ENCODE results near the gene BOLA3. TPM values are rescaled to one million over a fixed set of nuclear protein-coding genes. Genes with fewer than 3 reads are reported as not detected.

BOLA3 gene
- total and polyA plus RNA-seq, 2 donors (not counting 3 experiments of a cell fraction or from before 2014, with no cell fraction given), result 28.7 to 42.4 TPM

GRCh38 chr2:74110537-74110936 is 37.2 kb downstream of the BOLA3 start:
- intact Hi-C loops (cut with micrococcal nuclease) (no loop called here), dilution Hi-C loops (cut with MboI; ENCODE audit: extremely low pct_ligation_motif_present, low sequenced_read_pairs) (no loop called here)
- Histone ChIP-seq H3K9me3 (replicated peaks; ENCODE audit: control insufficient read depth, insufficient read depth, low read length) (no peaks in the 10 kb centered on the region), H3K27ac (ENCODE audit: insufficient read depth, low read depth, low read length) (no peak overlapping the region), H3K36me3 (ENCODE audit: control insufficient read depth in 2 of 2, extremely low read depth in 1 of 2, insufficient read depth in 2 of 2, low read length in 2 of 2) (no peaks in the 10 kb centered on the region), H3K9ac (replicated peaks; ENCODE audit: extremely low read depth, insufficient read depth, low read length) (no peak overlapping the region), H2AFZ (ENCODE audit: low read depth, low read length) (no peak overlapping the region), H3K4me1 (ENCODE audit: control insufficient read depth, extremely low read depth, insufficient read depth, low read length) (no peaks in the 10 kb centered on the region), H3K27me3 (ENCODE audit: control insufficient read depth in 2 of 2, insufficient read depth in 2 of 2, low read length in 2 of 2) (no peaks in the 10 kb centered on the region), H3K4me3 (replicated peaks in 1 of 3; ENCODE audit: insufficient read depth in 1 of 3, low read depth in 1 of 3, low read length in 3 of 3) (no peak overlapping the region), H3K9me1 (replicated peaks; ENCODE audit: control insufficient read depth, extremely low read depth, insufficient read depth, low read length) (no peaks in the 10 kb centered on the region), H3K4me2 (ENCODE audit: insufficient read depth, low read length) (no peak overlapping the region), H4K20me1 (replicated peaks; ENCODE audit: control insufficient read depth, extremely low read depth, insufficient read depth, low read length) (no peaks in the 10 kb centered on the region), H3K79me2 (ENCODE audit: control insufficient read depth, insufficient read depth, low read length) (no peaks in the 10 kb centered on the region)
- CTCF ChIA-PET, result interaction anchor here (1.5 kb wide), 1 partner anchor 225 kb away, joined by 3 read pairs; no protein-coding TSS in a partner anchor
- no TSS peak for BruUV-seq (replicated peaks)
- TF ChIP-seq POLR2A (IDR thresholded peaks at IDR 0.05; ENCODE audit: low read depth, low read length), result no peak
- TF ChIP-seq GATA2 (IDR thresholded peaks at IDR 0.05; ENCODE audit: insufficient read depth, insufficient read length, low read depth, low read length), result no peak
- TF ChIP-seq FOS (IDR thresholded peaks at IDR 0.05; ENCODE audit: borderline replicate concordance, insufficient read depth, low read length), result no peak
- TF ChIP-seq MYC (IDR thresholded peaks at IDR 0.05; ENCODE audit: low read depth, low read length), result no peak
- TF ChIP-seq CTCF (IDR thresholded peaks at IDR 0.05; ENCODE audit: extremely low read depth in 1 of 2, insufficient read depth in 1 of 2, low read depth in 1 of 2, low read length in 2 of 2), result no peak
- DNase-seq (ENCODE audit: low read depth, low spot score) (no peak), FAIRE-seq (no peak)
- POLR2A ChIA-PET, result no interaction called here

- FAIRE-seq (no peak), DNase-seq (ENCODE audit: low read depth, low spot score) (no peak)
- H3K27ac ChIP-seq (ENCODE audit: insufficient read depth, low read depth, low read length), result no peak overlapping the region
- no peak overlapping the region for H3K9ac ChIP-seq (replicated peaks; ENCODE audit: extremely low read depth, insufficient read depth, low read length)
- dilution Hi-C loops (cut with MboI; ENCODE audit: extremely low pct_ligation_motif_present, low sequenced_read_pairs) (no loop called here), intact Hi-C loops (cut with micrococcal nuclease) (loop anchor here (5.0 kb wide), 1 partner anchor 107 kb away; no protein-coding TSS in a partner anchor)
- no peak overlapping the region for H3K4me2 ChIP-seq (ENCODE audit: insufficient read depth, low read length)
- ChIA-PET POLR2A (no interaction called here), CTCF (interaction anchor here (1.5 kb wide), 1 partner anchor 226 kb away, joined by 3 read pairs; no protein-coding TSS in a partner anchor)
- no peaks in the 10 kb centered on the region for H3K9me1 ChIP-seq (replicated peaks; ENCODE audit: control insufficient read depth, extremely low read depth, insufficient read depth, low read length)
- H3K4me3 ChIP-seq (replicated peaks in 1 of 3; ENCODE audit: insufficient read depth in 1 of 3, low read depth in 1 of 3, low read length in 3 of 3), result no peak overlapping the region
- H3K36me3 ChIP-seq (ENCODE audit: control insufficient read depth in 2 of 2, extremely low read depth in 1 of 2, insufficient read depth in 2 of 2, low read length in 2 of 2), result no peaks in the 10 kb centered on the region
- no peaks in the 10 kb centered on the region for H3K27me3 ChIP-seq (ENCODE audit: control insufficient read depth in 2 of 2, insufficient read depth in 2 of 2, low read length in 2 of 2)
- no peaks in the 10 kb centered on the region for H3K9me3 ChIP-seq (replicated peaks; ENCODE audit: control insufficient read depth, insufficient read depth, low read length)
- TF ChIP-seq POLR2AphosphoS5 (IDR thresholded peaks at IDR 0.05; ENCODE audit: insufficient read depth, low read depth, low read length), result no peak
- no peak for TF ChIP-seq JUN (IDR thresholded peaks at IDR 0.05; ENCODE audit: borderline replicate concordance, insufficient read depth, insufficient read length, low read depth)
- no peak for TF ChIP-seq POLR2A (IDR thresholded peaks at IDR 0.05; ENCODE audit: low read depth, low read length)
- no peak for TF ChIP-seq MYC (IDR thresholded peaks at IDR 0.05; ENCODE audit: low read depth, low read length)
- TF ChIP-seq CTCF (IDR thresholded peaks at IDR 0.05; ENCODE audit: extremely low read depth in 1 of 2, insufficient read depth in 1 of 2, low read depth in 1 of 2, low read length in 2 of 2), result no peak
- no peak for TF ChIP-seq FOS (IDR thresholded peaks at IDR 0.05; ENCODE audit: borderline replicate concordance, insufficient read depth, low read length)
- TF ChIP-seq MAX (IDR thresholded peaks at IDR 0.05; ENCODE audit: insufficient read depth, insufficient read length), result no peak
- no peaks in the 10 kb centered on the region for H3K4me1 ChIP-seq (ENCODE audit: control insufficient read depth, extremely low read depth, insufficient read depth, low read length)
- no TSS peak for BruUV-seq (replicated peaks)
- H2AFZ ChIP-seq (ENCODE audit: low read depth, low read length), result no peak overlapping the region
- H3K79me2 ChIP-seq (ENCODE audit: control insufficient read depth, insufficient read depth, low read length), result no peaks in the 10 kb centered on the region
- no peaks in the 10 kb centered on the region for H4K20me1 ChIP-seq (replicated peaks; ENCODE audit: control insufficient read depth, extremely low read depth, insufficient read depth, low read length)
Observed at GRCh38 chr2:74109551-74109950, 38.2 kb downstream of the BOLA3 start.
